A549 (cell line): ENCODE measurements around the gene APOC1. TPM values are rescaled to one million over a fixed set of nuclear protein-coding genes. Genes with fewer than 3 reads are reported as not detected.

Source experiments
- ATAC-seq, 2 experiments: fragments of 200-7000 bp in 1 of 2; fragments of >200 bp in 1 of 2; cut with Nextera tagmentation in 1 of 2; cut with Tn5 transposase in 1 of 2; 3 replicates each; pipeline versions ENCODE4 v1.8.0 to v1.9.1; 2018 to 2020; ENCODE audit warnings: mild to moderate bottlenecking in 1 of 2, moderate library complexity in 1 of 2
- CTCF ChIA-PET: fragments of 300-600 bp; sonication (Branson Sonifier 250); formaldehyde crosslinking; extraction: SDS; loops from one replicate; lab custom pipeline; 2021; ENCODE audit warnings: antibody characterized with exemption, inconsistent platforms; lab: Yijun Ruan, JAX
- POLR2A ChIA-PET: fragments of 350-600 bp; formaldehyde crosslinking; extraction: SDS; loops from one replicate; lab custom pipeline; 2021; ENCODE audit warnings: antibody characterized with exemption, inconsistent platforms; lab: Yijun Ruan, JAX
- DNase-seq, 2 experiments: peaks; one replicate each; pipeline versions ENCODE4 v3.0.0 to v3.0.0-alpha.2; 2011 to 2016; ENCODE audit warnings: low read depth in 1 of 2, low spot score in 1 of 2
- FAIRE-seq: peaks from 2 replicates; lab custom pipeline; 2011; peaks lifted over from hg19 to GRCh38; lab: Jason Lieb, UNC
- H3K27ac ChIP-seq, 2 experiments: fragments of >200 bp; sonication (Bioruptor Twin); formaldehyde crosslinking; 3 replicates each; pipeline ENCODE4 v1.5.1; 2016 to 2017
- H3K4me1 ChIP-seq: fragments of >200 bp; sonication (Bioruptor Twin); formaldehyde crosslinking; 3 replicates; pipeline ENCODE4 v1.6.1; 2016
- H3K4me2 ChIP-seq: fragments of >200 bp; sonication (Bioruptor Twin); formaldehyde crosslinking; 3 replicates; pipeline ENCODE4 v1.6.1; 2016
- H3K4me3 ChIP-seq: fragments of >200 bp; sonication (Bioruptor Twin); formaldehyde crosslinking; 3 replicates; pipeline ENCODE4 v1.5.1; 2016
- H3K9me3 ChIP-seq: fragments of >200 bp; sonication (Bioruptor Twin); formaldehyde crosslinking; 3 replicates; pipeline ENCODE4 v1.6.1; 2016
- FOSB ChIP-seq: fragments of 250-450 bp; sonication (Bioruptor Pico); IDR thresholded peaks from 2 replicates; pipeline ENCODE4 v1.5.0; 2020; ENCODE audit warnings: mild to moderate bottlenecking, moderate library complexity
- FOSL2 ChIP-seq, 2 experiments: fragments of 450-650 bp in 1 of 2; fragments of >200 bp in 1 of 2; sonication (Bioruptor Twin) in 1 of 2; formaldehyde crosslinking; IDR thresholded peaks; 2 replicates each; pipeline versions ENCODE4 v1.5.0 to v1.6.1; 2016 to 2020; ENCODE audit warnings: mild to moderate bottlenecking in 1 of 2, moderate library complexity in 1 of 2
- GATA3 ChIP-seq: IDR thresholded peaks from 2 replicates; pipeline ENCODE4 v1.6.1; 2012; ENCODE audit warnings: borderline replicate concordance
- HOXA7 ChIP-seq: fragments of 250-450 bp; sonication (Bioruptor Pico); IDR thresholded peaks from 2 replicates; pipeline ENCODE4 v1.5.0; 2020; ENCODE audit warnings: mild to moderate bottlenecking, moderate library complexity
- JUN ChIP-seq, 2 experiments: fragments of >200 bp; sonication (Bioruptor Twin); formaldehyde crosslinking; IDR thresholded peaks; 2 replicates in 1 of 2; 3 replicates in 1 of 2; pipeline ENCODE4 v1.6.1; 2016 to 2017
- MAZ ChIP-seq: fragments of 150-350 bp; IDR thresholded peaks from 2 replicates; pipeline ENCODE4 v1.6.1; 2014; ENCODE audit warnings: antibody characterized with exemption, low read depth, low read length, borderline replicate concordance
- NR3C1 ChIP-seq: fragments of >200 bp; sonication (Bioruptor Twin); formaldehyde crosslinking; IDR thresholded peaks from 3 replicates; pipeline ENCODE4 v1.6.1; 2017
- RAD21 ChIP-seq, 2 experiments: fragments of >200 bp in 1 of 2; sonication (Bioruptor Twin) in 1 of 2; formaldehyde crosslinking in 1 of 2; IDR thresholded peaks in 1 of 2; conservative IDR thresholded peaks in 1 of 2; 2 replicates in 1 of 2; 3 replicates in 1 of 2; pipeline ENCODE4 v1.6.1; 2012 to 2018; ENCODE audit warnings: inconsistent platforms in 1 of 2
- RARB ChIP-seq: fragments of 250-450 bp; sonication (Bioruptor Pico); IDR thresholded peaks from 2 replicates; pipeline ENCODE4 v1.8.0; 2021; ENCODE audit warnings: mild to moderate bottlenecking, moderate library complexity
- SMC3 ChIP-seq: fragments of >200 bp; sonication (Bioruptor Twin); formaldehyde crosslinking; IDR thresholded peaks from 3 replicates; pipeline ENCODE4 v1.6.1; 2018; ENCODE audit warnings: inconsistent platforms
- TFCP2L1 ChIP-seq: fragments of 250-450 bp; sonication (Bioruptor Pico); IDR thresholded peaks from 2 replicates; pipeline ENCODE4 v1.5.0; 2021; ENCODE audit warnings: mild to moderate bottlenecking
- ZC3H11A ChIP-seq: fragments of 450-650 bp; IDR thresholded peaks from 2 replicates; pipeline ENCODE4 v1.6.1; 2014; ENCODE audit warnings: antibody characterized with exemption, mild to moderate bottlenecking
- ZFP36 ChIP-seq: fragments of 450-650 bp; IDR thresholded peaks from 2 replicates; pipeline ENCODE4 v1.6.1; 2014; ENCODE audit warnings: borderline replicate concordance; ENCODE audit not compliant: partially characterized antibody
- ZSCAN20 ChIP-seq: fragments of 250-450 bp; sonication (Bioruptor Pico); IDR thresholded peaks from 2 replicates; pipeline ENCODE4 v1.8.0; 2022; ENCODE audit warnings: mild to moderate bottlenecking, moderate library complexity
- WGBS: methylation state at CpG from one replicate; pipeline ENCODE4 v1.1.6; 2017; ENCODE audit errors: missing lambda C conversion rate; 5-methylcytosine and 5-hydroxymethylcytosine counted together
- polyA plus RNA-seq, 4 experiments: library from polyadenylated mRNA; depleted of rRNA in 3 of 4; stranded (reverse); fragments of >200 nt; fragmentation: RNase III in 1 of 4; extraction: RNeasy Plus Mini Kit Qiagen cat#74134 plus additional on column Dnase treatment in 1 of 4; gene quantifications; 2 replicates in 3 of 4; 3 replicates in 1 of 4; pipeline ENCODE4 v1.2.3, GENCODE V29; 2011 to 2017
- TF ChIP-seq, protein P1 (sequence below): fragments of >200 bp; sonication (Bioruptor Twin); formaldehyde crosslinking; IDR thresholded peaks from 3 replicates; pipeline ENCODE4 v1.5.1; 2016
- TF ChIP-seq, protein P2 (sequence below): fragments of >200 bp; sonication (Bioruptor Twin); formaldehyde crosslinking; IDR thresholded peaks from 2 replicates; pipeline ENCODE4 v1.6.1; 2016
- TF ChIP-seq, protein P3 (sequence below): fragments of 150-350 bp; IDR thresholded peaks from 2 replicates; pipeline ENCODE4 v1.6.1; 2014; ENCODE audit warnings: low read depth, mild to moderate bottlenecking, low read length
- TF ChIP-seq, protein P4 (sequence below): fragments of 200-600 bp; sonication (generic); IDR thresholded peaks from 2 replicates; pipeline ENCODE4 v1.6.1; 2016; ENCODE audit warnings: antibody characterized with exemption, mild to moderate bottlenecking, moderate library complexity
- TF ChIP-seq, protein P5 (sequence below): IDR thresholded peaks from 2 replicates; pipeline ENCODE4 v1.6.1; 2012
- TF ChIP-seq, protein P6 (sequence below): fragments of 450-650 bp; IDR thresholded peaks from 2 replicates; pipeline ENCODE4 v1.6.1; 2014; ENCODE audit warnings: antibody characterized with exemption
- TF ChIP-seq, protein P7 (sequence below): IDR thresholded peaks from 2 replicates; pipeline ENCODE4 v1.6.1; 2012

Gene APOC1
- polyA plus RNA-seq, 2 of the 4 experiments (the other 2 are of a cell fraction) = 88.7 to 196 TPM

DNA sequence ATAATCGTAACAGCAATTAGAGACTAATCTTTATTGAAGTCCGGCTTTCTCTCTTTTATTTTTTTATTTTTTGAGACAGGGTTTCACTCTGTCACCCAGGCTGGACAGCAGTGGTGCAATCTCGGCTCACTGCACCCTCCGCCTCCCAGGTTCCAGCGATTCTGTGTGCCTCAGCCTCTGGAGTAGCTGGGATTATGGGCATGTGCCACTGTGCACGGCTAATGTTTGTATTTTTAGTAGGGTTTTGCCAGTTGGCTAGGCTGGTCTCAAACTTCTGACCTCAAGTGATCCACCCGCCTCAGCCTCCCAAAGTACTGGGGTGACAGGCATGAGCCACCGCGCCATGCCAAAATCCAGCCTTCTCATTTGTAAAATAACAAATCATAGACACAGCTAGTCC, 35.1 kb downstream of the APOC1 start:
- no peaks in the 10 kb centered on the region for H3K9me3 ChIP-seq
- no peak for FAIRE-seq
- POLR2A ChIA-PET = no interaction called here

DNA sequence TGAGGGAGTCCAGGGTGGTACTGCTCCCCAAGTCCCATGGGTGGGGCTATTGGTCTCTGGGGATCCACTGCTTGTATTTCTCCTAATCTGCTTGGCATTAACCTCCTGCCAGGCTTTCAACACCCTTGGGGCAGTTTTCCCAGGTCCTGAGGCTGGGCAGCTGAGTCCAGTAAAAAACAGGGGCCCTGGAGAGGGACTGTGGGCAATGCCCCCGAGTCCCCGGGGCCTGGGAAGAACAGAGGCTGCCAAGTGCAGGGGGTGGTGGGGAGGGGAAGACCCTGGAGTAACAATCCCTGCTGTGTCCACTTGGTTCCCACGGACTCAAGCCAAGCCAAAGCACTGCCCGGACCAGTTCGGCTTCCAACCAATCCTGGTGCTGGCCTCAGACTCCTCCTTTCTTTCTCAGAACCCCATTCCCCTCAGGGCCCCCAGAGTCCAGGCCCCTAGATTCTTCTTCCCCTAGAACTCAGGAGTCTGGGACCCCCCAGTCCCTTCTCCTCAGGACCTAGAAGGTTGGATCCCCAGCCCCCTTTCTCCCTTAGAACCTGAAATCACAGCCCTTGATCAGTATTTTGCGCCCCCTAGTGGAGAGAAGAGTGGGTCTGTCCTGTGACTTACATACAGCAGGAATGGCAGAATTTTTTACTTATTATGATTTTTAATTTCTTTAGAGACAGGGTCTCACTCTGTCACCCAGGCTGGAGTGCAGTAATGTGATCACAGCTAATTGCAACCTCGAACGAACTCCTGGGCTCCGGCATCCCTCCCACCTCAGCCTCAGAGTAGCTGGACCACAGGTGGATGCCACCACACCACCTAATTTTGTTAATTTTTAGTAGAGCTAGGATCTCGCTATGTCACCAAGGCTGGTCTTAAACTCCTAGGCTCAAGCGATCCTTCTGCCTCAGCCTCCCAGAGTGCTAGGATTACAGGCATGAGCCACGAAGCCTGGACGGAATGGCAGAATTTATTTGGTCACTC, 37.1 kb downstream of the APOC1 start:
- 44% methylated on average over 13 of the region's 13 CpGs for WGBS
- CTCF ChIA-PET = interaction anchor here (0.6 to 8.3 kb wide), 48 partner anchors 8 to 457 kb away, joined by 3 to 303 read pairs (median 4); partner anchors contain the start of genes APOC1, APOE, CLASRP and RELB
- Histone ChIP-seq H3K4me1 (peaks cover 13% of the 10 kb centered on the region), H3K27ac (peak overlapping the region in 1 of 2 experiments; percentile 48; a peak in 3 of 6 replicates), H3K4me3 (no peak overlapping the region)
- FAIRE-seq = no peak
- TF ChIP-seq, protein P1, sequence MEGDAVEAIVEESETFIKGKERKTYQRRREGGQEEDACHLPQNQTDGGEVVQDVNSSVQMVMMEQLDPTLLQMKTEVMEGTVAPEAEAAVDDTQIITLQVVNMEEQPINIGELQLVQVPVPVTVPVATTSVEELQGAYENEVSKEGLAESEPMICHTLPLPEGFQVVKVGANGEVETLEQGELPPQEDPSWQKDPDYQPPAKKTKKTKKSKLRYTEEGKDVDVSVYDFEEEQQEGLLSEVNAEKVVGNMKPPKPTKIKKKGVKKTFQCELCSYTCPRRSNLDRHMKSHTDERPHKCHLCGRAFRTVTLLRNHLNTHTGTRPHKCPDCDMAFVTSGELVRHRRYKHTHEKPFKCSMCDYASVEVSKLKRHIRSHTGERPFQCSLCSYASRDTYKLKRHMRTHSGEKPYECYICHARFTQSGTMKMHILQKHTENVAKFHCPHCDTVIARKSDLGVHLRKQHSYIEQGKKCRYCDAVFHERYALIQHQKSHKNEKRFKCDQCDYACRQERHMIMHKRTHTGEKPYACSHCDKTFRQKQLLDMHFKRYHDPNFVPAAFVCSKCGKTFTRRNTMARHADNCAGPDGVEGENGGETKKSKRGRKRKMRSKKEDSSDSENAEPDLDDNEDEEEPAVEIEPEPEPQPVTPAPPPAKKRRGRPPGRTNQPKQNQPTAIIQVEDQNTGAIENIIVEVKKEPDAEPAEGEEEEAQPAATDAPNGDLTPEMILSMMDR = peak; percentile 98
- TF ChIP-seq FOSL2 (IDR thresholded peaks at IDR 0.05) (no peak), FOSL2 (CRISPR knock-in tag; IDR thresholded peaks at IDR 0.05) (no peak), GATA3 (0 out of 2 replicates have a peak, but pooled peaks have one; percentile 13), MAZ (no peak), RAD21 (conservative IDR thresholded peaks at IDR 0.05 in 1 of 2, IDR thresholded peaks at IDR 0.05 in 1 of 2) (peak; percentile 81 to 89), JUN (IDR thresholded peaks at IDR 0.05) (0 out of 5 replicates have a peak, but pooled peaks of 1 of the 2 experiments have one; percentile 9), SMC3 (peak; percentile 95)
- TF ChIP-seq, all 56 proteins: peak for 5
- H3K4me2 ChIP-seq = no peak overlapping the region
- H3K9me3 ChIP-seq = no peaks in the 10 kb centered on the region
- POLR2A ChIA-PET = no interaction called here
- ATAC-seq = peak; percentile 36 to 58
- DNase-seq = peak; percentile 85 to 94

More for the DNA sequence above, 35.1 kb downstream of the APOC1 start:
- CTCF ChIA-PET = interaction anchor here (0.7 to 8.3 kb wide), 5 partner anchors 12 to 226 kb away, joined by 3 to 303 read pairs (median 4); partner anchors contain the start of genes APOC1 and APOE
- H3K4me3 ChIP-seq = no peak overlapping the region
- WGBS = 87% methylated on average over 9 of the region's 9 CpGs
- TF ChIP-seq JUN (IDR thresholded peaks at IDR 0.05) (no peak), HOXA7 (CRISPR knock-in tag) (no peak), ZSCAN20 (no peak), ZC3H11A (no peak), FOSL2 (IDR thresholded peaks at IDR 0.05) (no peak), FOSL2 (CRISPR knock-in tag; IDR thresholded peaks at IDR 0.05) (no peak), RARB (no peak), FOSB (CRISPR knock-in tag) (no peak), ZFP36 (no peak), NR3C1 (no peak), TFCP2L1 (CRISPR knock-in tag) (no peak)
- TF ChIP-seq, protein P2, sequence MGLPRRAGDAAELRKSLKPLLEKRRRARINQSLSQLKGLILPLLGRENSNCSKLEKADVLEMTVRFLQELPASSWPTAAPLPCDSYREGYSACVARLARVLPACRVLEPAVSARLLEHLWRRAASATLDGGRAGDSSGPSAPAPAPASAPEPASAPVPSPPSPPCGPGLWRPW = no peak
- TF ChIP-seq, protein P3, sequence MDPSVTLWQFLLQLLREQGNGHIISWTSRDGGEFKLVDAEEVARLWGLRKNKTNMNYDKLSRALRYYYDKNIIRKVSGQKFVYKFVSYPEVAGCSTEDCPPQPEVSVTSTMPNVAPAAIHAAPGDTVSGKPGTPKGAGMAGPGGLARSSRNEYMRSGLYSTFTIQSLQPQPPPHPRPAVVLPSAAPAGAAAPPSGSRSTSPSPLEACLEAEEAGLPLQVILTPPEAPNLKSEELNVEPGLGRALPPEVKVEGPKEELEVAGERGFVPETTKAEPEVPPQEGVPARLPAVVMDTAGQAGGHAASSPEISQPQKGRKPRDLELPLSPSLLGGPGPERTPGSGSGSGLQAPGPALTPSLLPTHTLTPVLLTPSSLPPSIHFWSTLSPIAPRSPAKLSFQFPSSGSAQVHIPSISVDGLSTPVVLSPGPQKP = no peak
- TF ChIP-seq, protein P4, sequence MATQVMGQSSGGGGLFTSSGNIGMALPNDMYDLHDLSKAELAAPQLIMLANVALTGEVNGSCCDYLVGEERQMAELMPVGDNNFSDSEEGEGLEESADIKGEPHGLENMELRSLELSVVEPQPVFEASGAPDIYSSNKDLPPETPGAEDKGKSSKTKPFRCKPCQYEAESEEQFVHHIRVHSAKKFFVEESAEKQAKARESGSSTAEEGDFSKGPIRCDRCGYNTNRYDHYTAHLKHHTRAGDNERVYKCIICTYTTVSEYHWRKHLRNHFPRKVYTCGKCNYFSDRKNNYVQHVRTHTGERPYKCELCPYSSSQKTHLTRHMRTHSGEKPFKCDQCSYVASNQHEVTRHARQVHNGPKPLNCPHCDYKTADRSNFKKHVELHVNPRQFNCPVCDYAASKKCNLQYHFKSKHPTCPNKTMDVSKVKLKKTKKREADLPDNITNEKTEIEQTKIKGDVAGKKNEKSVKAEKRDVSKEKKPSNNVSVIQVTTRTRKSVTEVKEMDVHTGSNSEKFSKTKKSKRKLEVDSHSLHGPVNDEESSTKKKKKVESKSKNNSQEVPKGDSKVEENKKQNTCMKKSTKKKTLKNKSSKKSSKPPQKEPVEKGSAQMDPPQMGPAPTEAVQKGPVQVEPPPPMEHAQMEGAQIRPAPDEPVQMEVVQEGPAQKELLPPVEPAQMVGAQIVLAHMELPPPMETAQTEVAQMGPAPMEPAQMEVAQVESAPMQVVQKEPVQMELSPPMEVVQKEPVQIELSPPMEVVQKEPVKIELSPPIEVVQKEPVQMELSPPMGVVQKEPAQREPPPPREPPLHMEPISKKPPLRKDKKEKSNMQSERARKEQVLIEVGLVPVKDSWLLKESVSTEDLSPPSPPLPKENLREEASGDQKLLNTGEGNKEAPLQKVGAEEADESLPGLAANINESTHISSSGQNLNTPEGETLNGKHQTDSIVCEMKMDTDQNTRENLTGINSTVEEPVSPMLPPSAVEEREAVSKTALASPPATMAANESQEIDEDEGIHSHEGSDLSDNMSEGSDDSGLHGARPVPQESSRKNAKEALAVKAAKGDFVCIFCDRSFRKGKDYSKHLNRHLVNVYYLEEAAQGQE = no peak
- TF ChIP-seq, protein P5, sequence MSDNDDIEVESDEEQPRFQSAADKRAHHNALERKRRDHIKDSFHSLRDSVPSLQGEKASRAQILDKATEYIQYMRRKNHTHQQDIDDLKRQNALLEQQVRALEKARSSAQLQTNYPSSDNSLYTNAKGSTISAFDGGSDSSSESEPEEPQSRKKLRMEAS = no peak
- TF ChIP-seq, protein P6, sequence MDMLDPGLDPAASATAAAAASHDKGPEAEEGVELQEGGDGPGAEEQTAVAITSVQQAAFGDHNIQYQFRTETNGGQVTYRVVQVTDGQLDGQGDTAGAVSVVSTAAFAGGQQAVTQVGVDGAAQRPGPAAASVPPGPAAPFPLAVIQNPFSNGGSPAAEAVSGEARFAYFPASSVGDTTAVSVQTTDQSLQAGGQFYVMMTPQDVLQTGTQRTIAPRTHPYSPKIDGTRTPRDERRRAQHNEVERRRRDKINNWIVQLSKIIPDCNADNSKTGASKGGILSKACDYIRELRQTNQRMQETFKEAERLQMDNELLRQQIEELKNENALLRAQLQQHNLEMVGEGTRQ = no peak
- TF ChIP-seq, protein P7, sequence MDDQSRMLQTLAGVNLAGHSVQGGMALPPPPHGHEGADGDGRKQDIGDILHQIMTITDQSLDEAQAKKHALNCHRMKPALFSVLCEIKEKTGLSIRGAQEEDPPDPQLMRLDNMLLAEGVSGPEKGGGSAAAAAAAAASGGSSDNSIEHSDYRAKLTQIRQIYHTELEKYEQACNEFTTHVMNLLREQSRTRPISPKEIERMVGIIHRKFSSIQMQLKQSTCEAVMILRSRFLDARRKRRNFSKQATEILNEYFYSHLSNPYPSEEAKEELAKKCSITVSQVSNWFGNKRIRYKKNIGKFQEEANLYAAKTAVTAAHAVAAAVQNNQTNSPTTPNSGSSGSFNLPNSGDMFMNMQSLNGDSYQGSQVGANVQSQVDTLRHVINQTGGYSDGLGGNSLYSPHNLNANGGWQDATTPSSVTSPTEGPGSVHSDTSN = no peak
- H3K4me1 ChIP-seq = peaks cover 7% of the 10 kb centered on the region
- ATAC-seq (no peak), DNase-seq (no peak)
- H3K4me2 ChIP-seq = no peak overlapping the region
- H3K27ac ChIP-seq = no peak overlapping the region
